H1 (cell line): ENCODE data around the gene PRRX1. TPM values are rescaled to one million over a fixed set of nuclear protein-coding genes. Genes with fewer than 3 reads are reported as not detected.

Experiments used
- CTCF ChIA-PET: fragments of 300-600 bp; sonication (Branson Sonifier 250); formaldehyde crosslinking; loops from one replicate; lab custom pipeline; 2021; ENCODE audit not compliant: partially characterized antibody; lab: Charles Lee
- POLR2A ChIA-PET: fragments of 300-600 bp; sonication (Branson Sonifier 250); formaldehyde crosslinking; loops from one replicate; lab custom pipeline; 2021; ENCODE audit warnings: inconsistent platforms; ENCODE audit not compliant: partially characterized antibody; lab: Charles Lee
- DNase-seq, 2 experiments: peaks; one replicate each; pipeline versions ENCODE4 v3.0.0 to v3.0.0-alpha.2; 2010 to 2022; ENCODE audit warnings: low spot score in 2 of 2, low read depth in 1 of 2, mixed read lengths in 1 of 2
- FAIRE-seq: peaks from 2 replicates; lab custom pipeline; 2011; peaks lifted over from hg19 to GRCh38; lab: Jason Lieb, UNC
- H2AFZ ChIP-seq: 2 replicates; pipeline ENCODE4 v1.8.1; 2012; ENCODE audit warnings: low read length, inconsistent platforms
- H2AK5ac ChIP-seq: 2 replicates; pipeline ENCODE4 v1.6.1; 2013; ENCODE audit warnings: low read depth, low read length
- H2BK120ac ChIP-seq: replicated peaks from 2 replicates; pipeline ENCODE3; 2013; ENCODE audit warnings: low read depth, low read length, inconsistent platforms
- H2BK12ac ChIP-seq: 2 replicates; pipeline ENCODE4 v1.6.1; 2013; ENCODE audit warnings: low read depth, low read length
- H2BK15ac ChIP-seq: 2 replicates; pipeline ENCODE4 v1.6.1; 2013; ENCODE audit warnings: low read length
- H2BK20ac ChIP-seq: 2 replicates; pipeline ENCODE4 v1.6.1; 2013; ENCODE audit warnings: low read length
- H2BK5ac ChIP-seq: 2 replicates; pipeline ENCODE4 v1.6.1; 2013; ENCODE audit warnings: low read depth, low read length
- H3K14ac ChIP-seq: 2 replicates; pipeline ENCODE4 v1.6.1; 2013; ENCODE audit warnings: inconsistent platforms; ENCODE audit not compliant: insufficient read length
- H3K18ac ChIP-seq: 2 replicates; pipeline ENCODE4 v1.6.1; 2013; ENCODE audit warnings: low read length; ENCODE audit errors: extremely low read depth
- H3K23ac ChIP-seq: 2 replicates; pipeline ENCODE4 v1.6.1; 2013; ENCODE audit warnings: inconsistent platforms; ENCODE audit not compliant: insufficient read length
- H3K23me2 ChIP-seq: 2 replicates; pipeline ENCODE4 v1.6.1; 2013; ENCODE audit warnings: low read depth, low read length
- H3K27ac ChIP-seq: 2 replicates; pipeline ENCODE4 v1.6.1; 2011; ENCODE audit warnings: low read depth, low read length, inconsistent platforms
- H3K27me3 ChIP-seq, 4 experiments: replicated peaks in 1 of 4; 1 replicate in 1 of 4; 2 replicates in 3 of 4; pipeline versions ENCODE4 v1.6.1 to v1.8.1; 2011 to 2013; ENCODE audit warnings: low read length in 3 of 4, mild to moderate bottlenecking in 3 of 4, inconsistent platforms in 2 of 4, mixed read lengths in 2 of 4, moderate library complexity in 1 of 4; ENCODE audit not compliant: control insufficient read depth in 3 of 4, insufficient read depth in 3 of 4; ENCODE audit errors: extremely low read depth in 1 of 4
- H3K36me3 ChIP-seq, 4 experiments: 2 replicates each; pipeline versions ENCODE4 v1.6.1 to v1.8.1; 2011 to 2013; ENCODE audit warnings: mild to moderate bottlenecking in 4 of 4, low read length in 3 of 4, moderate library complexity in 2 of 4, control low read depth in 1 of 4, inconsistent platforms in 1 of 4; ENCODE audit not compliant: insufficient read depth in 4 of 4, control insufficient read depth in 2 of 4
- H3K4ac ChIP-seq: replicated peaks from 2 replicates; pipeline ENCODE3; 2013; ENCODE audit warnings: low read length, low read depth, mixed read lengths, inconsistent platforms; ENCODE audit not compliant: insufficient read length
- H3K4me1 ChIP-seq, 4 experiments: replicated peaks in 1 of 4; 1 replicate in 1 of 4; 2 replicates in 3 of 4; pipeline versions ENCODE4 v1.6.1 to v1.8.1; 2011 to 2013; ENCODE audit warnings: low read length in 3 of 4, inconsistent platforms in 2 of 4, mixed read lengths in 1 of 4; ENCODE audit not compliant: insufficient read depth in 4 of 4, control insufficient read depth in 3 of 4
- H3K4me2 ChIP-seq, 2 experiments: 2 replicates each; pipeline versions ENCODE4 v1.6.1 to v1.8.1; 2011 to 2013; ENCODE audit warnings: low read depth in 2 of 2, low read length in 2 of 2, control low read depth in 1 of 2, inconsistent platforms in 1 of 2, mild to moderate bottlenecking in 1 of 2; ENCODE audit not compliant: insufficient read depth in 1 of 2
- H3K4me3 ChIP-seq, 4 experiments: fragments of 200-600, 300-600 bp in 1 of 4; sonication (generic), shearing (Covaris generic), sonication (Bioruptor Twin) in 1 of 4; 2 replicates each; pipeline versions ENCODE4 v1.5.1 to v1.8.1; 2011 to 2016; ENCODE audit warnings: low read length in 4 of 4, low read depth in 3 of 4, control low read depth in 2 of 4, inconsistent platforms in 2 of 4, mild to moderate bottlenecking in 2 of 4, mixed read lengths in 1 of 4, moderate library complexity in 1 of 4; ENCODE audit not compliant: insufficient read depth in 2 of 4; ENCODE audit errors: extremely low read depth in 1 of 4
- H3K56ac ChIP-seq: replicated peaks from 2 replicates; pipeline ENCODE3; 2013; ENCODE audit warnings: low read depth, mild to moderate bottlenecking, mixed read lengths, low read length, inconsistent platforms; ENCODE audit not compliant: insufficient read length
- H3K79me1 ChIP-seq: 2 replicates; pipeline ENCODE4 v1.6.1; 2013; ENCODE audit warnings: low read depth, low read length, control low read depth
- H3K79me2 ChIP-seq, 2 experiments: 2 replicates each; pipeline versions ENCODE4 v1.6.1 to v1.8.1; 2012 to 2013; ENCODE audit warnings: low read length in 2 of 2, mild to moderate bottlenecking in 2 of 2, inconsistent platforms in 1 of 2; ENCODE audit not compliant: insufficient read depth in 2 of 2, control insufficient read depth in 1 of 2
- H3K9ac ChIP-seq, 4 experiments: replicated peaks in 1 of 4; 1 replicate in 1 of 4; 2 replicates in 3 of 4; pipeline versions ENCODE4 v1.6.1 to v1.8.1; 2011 to 2013; ENCODE audit warnings: low read depth in 3 of 4, low read length in 3 of 4, control low read depth in 2 of 4, mild to moderate bottlenecking in 2 of 4, moderate library complexity in 2 of 4, inconsistent platforms in 1 of 4; ENCODE audit errors: extremely low read depth in 1 of 4
- H3K9me3 ChIP-seq, 2 experiments: 2 replicates each; pipeline versions ENCODE4 v1.6.1 to v1.8.1; 2012 to 2013; ENCODE audit warnings: mild to moderate bottlenecking in 2 of 2, moderate library complexity in 2 of 2, control low read depth in 1 of 2, inconsistent platforms in 1 of 2, low read depth in 1 of 2, low read length in 1 of 2, mixed read lengths in 1 of 2; ENCODE audit not compliant: insufficient read depth in 2 of 2
- H4K20me1 ChIP-seq, 2 experiments: replicated peaks in 1 of 2; 2 replicates each; pipeline versions ENCODE3 to v1.8.1; 2011 to 2013; ENCODE audit warnings: inconsistent platforms in 2 of 2, low read length in 2 of 2, mild to moderate bottlenecking in 1 of 2; ENCODE audit not compliant: insufficient read depth in 2 of 2, control insufficient read depth in 1 of 2
- H4K5ac ChIP-seq: 2 replicates; pipeline ENCODE4 v1.6.1; 2013; ENCODE audit warnings: low read length, low read depth, mixed read lengths, inconsistent platforms; ENCODE audit not compliant: insufficient read length
- H4K8ac ChIP-seq: 2 replicates; pipeline ENCODE4 v1.8.0; 2013; ENCODE audit warnings: mild to moderate bottlenecking, moderate library complexity, low read length, inconsistent platforms; ENCODE audit not compliant: insufficient read depth; ENCODE audit errors: extremely low read depth
- H4K91ac ChIP-seq: replicated peaks from 2 replicates; pipeline ENCODE3; 2013; ENCODE audit warnings: low read length, mixed read lengths, inconsistent platforms; ENCODE audit not compliant: insufficient read length
- SP4 ChIP-seq: IDR thresholded peaks from 2 replicates; pipeline ENCODE4 v1.6.1; 2012; ENCODE audit warnings: low read length, inconsistent platforms
- YY1 ChIP-seq: IDR thresholded peaks from 2 replicates; pipeline ENCODE4 v1.6.1; 2011; ENCODE audit warnings: low read depth, mild to moderate bottlenecking, low read length
- WGBS, 2 experiments: shearing (Covaris generic) in 1 of 2; methylation state at CpG; one replicate each; pipeline versions ENCODE4 v1.1.6 to v1.1.7; 2013 to 2015; ENCODE audit warnings: low lambda C conversion rate in 2 of 2, mixed read lengths in 2 of 2, inconsistent platforms in 1 of 2, low coverage in 1 of 2, missing lambda C conversion rate in 1 of 2; ENCODE audit not compliant: insufficient replicate concordance in 2 of 2, insufficient coverage in 1 of 2, insufficient read length in 1 of 2; ENCODE audit errors: extremely low coverage in 1 of 2, missing lambda C conversion rate in 1 of 2; 5-methylcytosine and 5-hydroxymethylcytosine counted together
- polyA plus RNA-seq, 7 experiments: library from polyadenylated mRNA; depleted of rRNA in 3 of 7; stranded (reverse) in 5 of 7; unstranded in 2 of 7; fragments of >200 nt in 5 of 7; fragments of 200-250 nt in 2 of 7; gene quantifications; 1 replicate in 5 of 7; 2 replicates in 1 of 7; 4 replicates in 1 of 7; pipeline versions ENCODE4 v1.2.1 to v1.2.3, GENCODE V29; 2011 to 2013; ENCODE audit warnings: missing spikeins in 2 of 7, mixed read lengths in 2 of 7
- total RNA-seq: library from RNA; stranded (reverse); fragmentation: NEBNext Ultra II Directional; extraction: Animal tissue kit (Norgen Biotek cat#: 25700); gene quantifications from 2 replicates; pipeline ENCODE4 v1.2.1, GENCODE V29; 2021

The PRRX1 gene
- total and polyA plus RNA-seq, 2 of the 8 experiments (the other 6 are each of a cell fraction or from before 2014, with no cell fraction given) = not detected

GRCh38 chr1:170714938-170715337, 51.0 kb downstream of the PRRX1 start:
- no peaks in the 10 kb centered on the region for H3K36me3 ChIP-seq
- no peak overlapping the region for H3K14ac ChIP-seq
- no peak overlapping the region for H3K9ac ChIP-seq
- H2BK20ac ChIP-seq = no peak overlapping the region
- TF ChIP-seq SP4 (no peak), YY1 (no peak)
- no peak overlapping the region for H2AK5ac ChIP-seq
- no peak overlapping the region for H3K18ac ChIP-seq
- no peak overlapping the region for H3K4me2 ChIP-seq
- no peak overlapping the region for H2BK12ac ChIP-seq
- H4K91ac ChIP-seq = no peak overlapping the region
- no peaks in the 10 kb centered on the region for H3K27me3 ChIP-seq
- ChIA-PET POLR2A (no interaction called here), CTCF (no interaction called here)
- H3K4ac ChIP-seq = no peak overlapping the region
- H3K9me3 ChIP-seq = no peaks in the 10 kb centered on the region
- H2BK5ac ChIP-seq = no peak overlapping the region
- no peaks in the 10 kb centered on the region for H3K23me2 ChIP-seq
- H3K79me2 ChIP-seq = no peaks in the 10 kb centered on the region
- no peak overlapping the region for H2BK120ac ChIP-seq
- H2BK15ac ChIP-seq = no peak overlapping the region
- H2AFZ ChIP-seq = no peak overlapping the region
- H3K4me3 ChIP-seq = no peak overlapping the region
- no peaks in the 10 kb centered on the region for H4K20me1 ChIP-seq
- no peak overlapping the region for H4K5ac ChIP-seq
- DNase-seq (no peak), FAIRE-seq (no peak)
- H3K79me1 ChIP-seq = no peaks in the 10 kb centered on the region
- H3K4me1 ChIP-seq = no peaks in the 10 kb centered on the region
- H3K56ac ChIP-seq = no peak overlapping the region
- 83% methylated on average over 1 of the region's 1 CpG; no CpG with 5 or more reads in 1 of the 2 experiments for WGBS, 2 experiments
- no peak overlapping the region for H3K23ac ChIP-seq
- H3K27ac ChIP-seq = no peak overlapping the region
- H4K8ac ChIP-seq = no peak overlapping the region
